SK-N-SH (cell line): ENCODE measurements around the gene ZNF521. TPM values are rescaled to one million over a fixed set of nuclear protein-coding genes. Genes with fewer than 3 reads are reported as not detected.

Experiments
- CTCF ChIA-PET: fragments of 300-600, 350-600 bp; formaldehyde crosslinking; extraction: SDS; loops from one replicate; lab custom pipeline; 2021; lab: Yijun Ruan, JAX
- POLR2A ChIA-PET: fragments of 350-600 bp; sonication (Branson Sonifier 250); formaldehyde crosslinking; extraction: SDS; loops from one replicate; lab custom pipeline; 2020; ENCODE audit warnings: antibody characterized with exemption, inconsistent platforms; lab: Yijun Ruan, JAX
- DNase-seq: peaks from one replicate; pipeline ENCODE4 v3.0.0; 2012
- H2AFZ ChIP-seq: fragments of 200-600 bp; sonication (generic); 2 replicates; pipeline ENCODE4 v1.8.1; 2016; ENCODE audit warnings: antibody characterized with exemption, mild to moderate bottlenecking, low read depth
- H3F3A ChIP-seq: fragments of 200-600 bp; sonication (generic); replicated peaks from 2 replicates; pipeline ENCODE3; 2016; ENCODE audit warnings: antibody characterized with exemption, mild to moderate bottlenecking; ENCODE audit not compliant: insufficient read depth
- H3K27ac ChIP-seq, 2 experiments: fragments of 200-500 bp in 1 of 2; fragments of 200-600 bp in 1 of 2; sonication (Bioruptor generic) in 1 of 2; sonication (generic), shearing (Covaris generic) in 1 of 2; 2 replicates each; pipeline versions ENCODE4 v1.5.1 to v1.6.1; 2014 to 2016; ENCODE audit warnings: low read depth in 2 of 2, inconsistent platforms in 1 of 2, low read length in 1 of 2, mild to moderate bottlenecking in 1 of 2, mixed read lengths in 1 of 2
- H3K27me3 ChIP-seq: fragments of 200-600 bp; sonication (generic), shearing (Covaris generic); 2 replicates; pipeline ENCODE4 v1.6.1; 2016; ENCODE audit warnings: mixed run types; ENCODE audit not compliant: insufficient read depth
- H3K36me3 ChIP-seq, 2 experiments: fragments of 200-500 bp in 1 of 2; fragments of 200-600 bp in 1 of 2; sonication (Bioruptor generic) in 1 of 2; sonication (generic) in 1 of 2; replicated peaks in 1 of 2; 2 replicates each; pipeline versions ENCODE3 to v1.5.1; 2014 to 2016; ENCODE audit warnings: low read length in 1 of 2, mild to moderate bottlenecking in 1 of 2; ENCODE audit not compliant: insufficient read depth in 2 of 2, control insufficient read depth in 1 of 2
- H3K4me1 ChIP-seq, 2 experiments: fragments of 200-500 bp in 1 of 2; fragments of 200-600 bp in 1 of 2; sonication (Bioruptor generic) in 1 of 2; sonication (generic), shearing (Covaris generic) in 1 of 2; 2 replicates each; pipeline versions ENCODE4 v1.5.1 to v1.6.1; 2014 to 2016; ENCODE audit warnings: low read depth in 1 of 2, low read length in 1 of 2, mixed run types in 1 of 2; ENCODE audit not compliant: insufficient read depth in 2 of 2, control insufficient read depth in 1 of 2
- H3K4me2 ChIP-seq: fragments of 200-600 bp; sonication (generic), shearing (Covaris generic); 2 replicates; pipeline ENCODE4 v1.6.1; 2017; ENCODE audit warnings: mixed run types
- H3K4me3 ChIP-seq, 2 experiments: fragments of 200-500 bp in 1 of 2; fragments of 200-600 bp in 1 of 2; sonication (Bioruptor generic) in 1 of 2; sonication (generic), shearing (Covaris generic) in 1 of 2; 2 replicates each; pipeline versions ENCODE4 v1.5.1 to v1.8.1; 2014 to 2016; ENCODE audit warnings: low read depth in 2 of 2, inconsistent platforms in 1 of 2, low read length in 1 of 2, mild to moderate bottlenecking in 1 of 2, mixed read lengths in 1 of 2, moderate library complexity in 1 of 2
- H3K79me2 ChIP-seq: fragments of 200-600 bp; sonication (generic); 2 replicates; pipeline ENCODE4 v1.8.1; 2017; ENCODE audit warnings: mild to moderate bottlenecking; ENCODE audit not compliant: insufficient read depth
- H3K9ac ChIP-seq: fragments of 200-600 bp; sonication (generic); 2 replicates; pipeline ENCODE4 v1.6.1; 2017; ENCODE audit warnings: mixed run types
- H3K9me2 ChIP-seq: fragments of 200-600 bp; sonication (generic); 2 replicates; pipeline ENCODE4 v1.6.1; 2017; ENCODE audit warnings: mixed run types
- H3K9me3 ChIP-seq: fragments of 200-600 bp; sonication (generic); 2 replicates; pipeline ENCODE4 v1.6.1; 2017; ENCODE audit warnings: mixed run types, mild to moderate bottlenecking, moderate library complexity
- H4K20me1 ChIP-seq: fragments of 200-600 bp; sonication (generic); 2 replicates; pipeline ENCODE4 v1.6.1; 2017; ENCODE audit warnings: mild to moderate bottlenecking, mixed run types; ENCODE audit not compliant: insufficient read depth
- ELF1 ChIP-seq: IDR thresholded peaks from 2 replicates; pipeline ENCODE4 v1.4.0; 2012
- EP300 ChIP-seq, 2 experiments: IDR thresholded peaks; 2 replicates each; pipeline versions ENCODE4 v1.4.0 to v1.6.1; 2012; ENCODE audit warnings: borderline replicate concordance in 1 of 2, low read depth in 1 of 2, low read length in 1 of 2
- JUND ChIP-seq: IDR thresholded peaks from 2 replicates; pipeline ENCODE4 v1.4.0; 2012
- MXI1 ChIP-seq: IDR thresholded peaks from 2 replicates; pipeline ENCODE4 v1.6.1; 2012; ENCODE audit warnings: mild to moderate bottlenecking, low read depth, low read length, improper control_type of control experiment
- NFIC ChIP-seq: IDR thresholded peaks from 2 replicates; pipeline ENCODE4 v1.4.0; 2012; ENCODE audit warnings: borderline replicate concordance
- NRF1 ChIP-seq: IDR thresholded peaks from 2 replicates; pipeline ENCODE4 v1.6.1; 2012; ENCODE audit warnings: low read depth, mild to moderate bottlenecking, low read length
- POLR2AphosphoS5 ChIP-seq: IDR thresholded peaks from 2 replicates; pipeline ENCODE4 v1.6.1; 2012; ENCODE audit warnings: low read depth, low read length
- RAD21 ChIP-seq: IDR thresholded peaks from 2 replicates; pipeline ENCODE4 v1.6.1; 2012; ENCODE audit warnings: mild to moderate bottlenecking, low read length
- SIN3A ChIP-seq: IDR thresholded peaks from 2 replicates; pipeline ENCODE4 v1.6.1; 2012; ENCODE audit warnings: low read depth, mild to moderate bottlenecking, low read length, moderate library complexity, borderline replicate concordance
- polyA plus RNA-seq, 3 experiments: library from polyadenylated mRNA; depleted of rRNA; stranded (reverse); fragments of >200 nt; gene quantifications; 2 replicates each; pipeline ENCODE4 v1.2.3, GENCODE V29; 2012
- TF ChIP-seq, protein P1 (sequence below): fragments of 200-600 bp; sonication (generic); IDR thresholded peaks from 2 replicates; pipeline ENCODE4 v1.6.1; 2017; ENCODE audit warnings: antibody characterized with exemption, mild to moderate bottlenecking, moderate library complexity
- TF ChIP-seq, protein P2 (sequence below): IDR thresholded peaks from 2 replicates; pipeline ENCODE4 v1.4.0; 2012; ENCODE audit warnings: low read depth, borderline replicate concordance
- TF ChIP-seq, protein P3 (sequence below): IDR thresholded peaks from 2 replicates; pipeline ENCODE4; 2012

ZNF521 gene
- polyA plus RNA-seq, 1 of the 3 experiments (the other 2 are of a cell fraction): 14.1 TPM

DNA sequence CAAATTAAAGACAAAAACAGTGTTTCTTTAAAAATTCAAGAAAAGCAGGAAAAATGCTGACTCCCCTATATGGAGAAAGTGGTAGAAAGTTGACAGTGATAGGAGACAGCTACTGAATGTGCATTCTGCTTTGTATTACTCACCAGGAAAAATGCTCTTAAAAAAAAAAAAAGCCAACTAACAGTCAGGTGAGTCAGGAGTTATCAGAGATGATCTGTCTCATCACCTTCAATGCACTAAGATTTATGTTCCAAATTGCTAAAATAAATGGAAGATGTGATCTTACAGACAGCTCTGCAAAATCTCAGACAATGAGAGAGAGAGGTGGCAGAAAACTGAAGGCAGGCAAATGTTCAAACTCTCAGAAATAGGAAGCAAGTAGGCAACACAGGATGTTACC lies 47.6 kb upstream of the ZNF521 start (continued):
- peak; percentile 95 for TF ChIP-seq POLR2AphosphoS5
- peak; percentile 100 for TF ChIP-seq JUND
- TF ChIP-seq ELF1: peak; percentile 58; the same call in 1 of the 2 replicates
- TF ChIP-seq MXI1: no peak
- TF ChIP-seq, protein P1, sequence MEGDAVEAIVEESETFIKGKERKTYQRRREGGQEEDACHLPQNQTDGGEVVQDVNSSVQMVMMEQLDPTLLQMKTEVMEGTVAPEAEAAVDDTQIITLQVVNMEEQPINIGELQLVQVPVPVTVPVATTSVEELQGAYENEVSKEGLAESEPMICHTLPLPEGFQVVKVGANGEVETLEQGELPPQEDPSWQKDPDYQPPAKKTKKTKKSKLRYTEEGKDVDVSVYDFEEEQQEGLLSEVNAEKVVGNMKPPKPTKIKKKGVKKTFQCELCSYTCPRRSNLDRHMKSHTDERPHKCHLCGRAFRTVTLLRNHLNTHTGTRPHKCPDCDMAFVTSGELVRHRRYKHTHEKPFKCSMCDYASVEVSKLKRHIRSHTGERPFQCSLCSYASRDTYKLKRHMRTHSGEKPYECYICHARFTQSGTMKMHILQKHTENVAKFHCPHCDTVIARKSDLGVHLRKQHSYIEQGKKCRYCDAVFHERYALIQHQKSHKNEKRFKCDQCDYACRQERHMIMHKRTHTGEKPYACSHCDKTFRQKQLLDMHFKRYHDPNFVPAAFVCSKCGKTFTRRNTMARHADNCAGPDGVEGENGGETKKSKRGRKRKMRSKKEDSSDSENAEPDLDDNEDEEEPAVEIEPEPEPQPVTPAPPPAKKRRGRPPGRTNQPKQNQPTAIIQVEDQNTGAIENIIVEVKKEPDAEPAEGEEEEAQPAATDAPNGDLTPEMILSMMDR: no peak
- TF ChIP-seq, protein P2, sequence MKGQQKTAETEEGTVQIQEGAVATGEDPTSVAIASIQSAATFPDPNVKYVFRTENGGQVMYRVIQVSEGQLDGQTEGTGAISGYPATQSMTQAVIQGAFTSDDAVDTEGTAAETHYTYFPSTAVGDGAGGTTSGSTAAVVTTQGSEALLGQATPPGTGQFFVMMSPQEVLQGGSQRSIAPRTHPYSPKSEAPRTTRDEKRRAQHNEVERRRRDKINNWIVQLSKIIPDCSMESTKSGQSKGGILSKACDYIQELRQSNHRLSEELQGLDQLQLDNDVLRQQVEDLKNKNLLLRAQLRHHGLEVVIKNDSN: peak; percentile 32; the same call in 1 of the 2 replicates
- peak; percentile 92 for TF ChIP-seq NFIC

DNA sequence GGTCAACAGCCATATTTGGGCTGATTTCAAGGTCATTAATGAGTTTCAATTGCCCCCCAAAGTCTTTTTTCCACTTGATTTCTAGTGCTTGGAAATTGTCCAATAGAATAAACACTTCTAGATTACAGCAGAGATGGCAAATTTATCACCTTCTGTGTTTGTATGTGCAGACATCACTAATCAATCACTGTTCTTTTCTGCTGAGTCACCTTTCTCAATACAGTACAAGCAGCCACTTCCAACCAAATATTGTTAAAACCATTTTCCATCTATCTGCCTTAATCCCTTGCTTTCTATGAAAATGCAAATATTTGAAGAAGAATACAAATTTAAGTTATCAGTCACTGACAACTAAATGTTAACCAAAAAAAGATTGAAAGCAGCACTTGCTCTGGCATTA lies 40.2 kb upstream of the ZNF521 start:
- Histone ChIP-seq H3K4me1 (no peaks in the 10 kb centered on the region), H3K27ac (no peak overlapping the region), H3K4me2 (no peak overlapping the region), H3K79me2 (no peaks in the 10 kb centered on the region), H3K9me2 (no peaks in the 10 kb centered on the region), H3F3A (no peaks in the 10 kb centered on the region), H4K20me1 (no peaks in the 10 kb centered on the region), H3K36me3 (no peaks in the 10 kb centered on the region), H3K27me3 (no peaks in the 10 kb centered on the region), H3K9ac (no peak overlapping the region), H3K4me3 (no peak overlapping the region), H2AFZ (no peak overlapping the region), H3K9me3 (peaks cover 9% of the 10 kb centered on the region; the same call in 1 of the 2 replicates)
- ChIA-PET CTCF (no interaction called here), POLR2A (no interaction called here)
- DNase-seq: no peak
- no peak for TF ChIP-seq RAD21
- TF ChIP-seq EP300 (IDR thresholded peaks at IDR 0.05; ENCODE audit: borderline replicate concordance in 1 of 2, low read depth in 1 of 2, low read length in 1 of 2): no peak
- TF ChIP-seq, protein P3, sequence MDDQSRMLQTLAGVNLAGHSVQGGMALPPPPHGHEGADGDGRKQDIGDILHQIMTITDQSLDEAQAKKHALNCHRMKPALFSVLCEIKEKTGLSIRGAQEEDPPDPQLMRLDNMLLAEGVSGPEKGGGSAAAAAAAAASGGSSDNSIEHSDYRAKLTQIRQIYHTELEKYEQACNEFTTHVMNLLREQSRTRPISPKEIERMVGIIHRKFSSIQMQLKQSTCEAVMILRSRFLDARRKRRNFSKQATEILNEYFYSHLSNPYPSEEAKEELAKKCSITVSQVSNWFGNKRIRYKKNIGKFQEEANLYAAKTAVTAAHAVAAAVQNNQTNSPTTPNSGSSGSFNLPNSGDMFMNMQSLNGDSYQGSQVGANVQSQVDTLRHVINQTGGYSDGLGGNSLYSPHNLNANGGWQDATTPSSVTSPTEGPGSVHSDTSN: no peak
- TF ChIP-seq NRF1: no peak
- TF ChIP-seq SIN3A: no peak
